H1 (cell line): ENCODE results near the gene GLRA2. TPM values are rescaled to one million over a fixed set of nuclear protein-coding genes. Genes with fewer than 3 reads are reported as not detected.

Experiments used
- CHD7 ChIP-seq: fragments of 300-600 bp; sonication (generic); IDR thresholded peaks from 2 replicates; pipeline ENCODE4 v1.7.1; 2012; ENCODE audit warnings: low read length, moderate library complexity, mild to moderate bottlenecking, inconsistent platforms; ENCODE audit not compliant: insufficient replicate concordance
- CREB1 ChIP-seq: IDR thresholded peaks from 2 replicates; pipeline ENCODE4 v1.6.1; 2012; ENCODE audit warnings: inconsistent platforms
- EGR1 ChIP-seq: IDR thresholded peaks from 2 replicates; pipeline ENCODE4 v1.6.1; 2011; ENCODE audit warnings: low read depth, low read length, borderline replicate concordance
- GTF2F1 ChIP-seq: IDR thresholded peaks from 2 replicates; pipeline ENCODE4 v1.6.1; 2012; ENCODE audit warnings: low read depth, low read length, improper control_type of control experiment, borderline replicate concordance
- JUND ChIP-seq: IDR thresholded peaks from 2 replicates; pipeline ENCODE4 v1.6.1; 2011; ENCODE audit warnings: mild to moderate bottlenecking, improper control_type of control experiment, low read length
- MAFK ChIP-seq: IDR thresholded peaks from 2 replicates; pipeline ENCODE4 v1.6.1; 2012; ENCODE audit warnings: low read depth, mild to moderate bottlenecking, improper control_type of control experiment, low read length
- RBBP5 ChIP-seq: IDR thresholded peaks from 2 replicates; pipeline ENCODE4 v1.7.1; 2012; ENCODE audit warnings: low read depth, mild to moderate bottlenecking, inconsistent platforms, low read length, moderate library complexity, borderline replicate concordance
- RFX5 ChIP-seq: IDR thresholded peaks from 2 replicates; pipeline ENCODE4 v1.6.1; 2011; ENCODE audit warnings: low read depth, low read length, improper control_type of control experiment, borderline replicate concordance
- RXRA ChIP-seq: IDR thresholded peaks from 2 replicates; pipeline ENCODE4 v1.6.1; 2011; ENCODE audit warnings: low read depth, mild to moderate bottlenecking, low read length, moderate library complexity; ENCODE audit not compliant: insufficient read depth
- SAP30 ChIP-seq: fragments of 300-600 bp; sonication (generic); IDR thresholded peaks from 2 replicates; pipeline ENCODE4 v1.7.1; 2012; ENCODE audit warnings: low read length, moderate library complexity, mild to moderate bottlenecking, inconsistent platforms; ENCODE audit not compliant: insufficient read depth, insufficient replicate concordance
- SP1 ChIP-seq: IDR thresholded peaks from 2 replicates; pipeline ENCODE4 v1.6.1; 2011; ENCODE audit warnings: low read depth, low read length
- TAF1 ChIP-seq: IDR thresholded peaks from 2 replicates; pipeline ENCODE4 v1.6.1; 2011; ENCODE audit warnings: mild to moderate bottlenecking, low read depth, low read length
- polyA plus RNA-seq, 7 experiments: library from polyadenylated mRNA; depleted of rRNA in 3 of 7; stranded (reverse) in 5 of 7; unstranded in 2 of 7; fragments of >200 nt in 5 of 7; fragments of 200-250 nt in 2 of 7; gene quantifications; 1 replicate in 5 of 7; 2 replicates in 1 of 7; 4 replicates in 1 of 7; pipeline versions ENCODE4 v1.2.1 to v1.2.3, GENCODE V29; 2011 to 2013; ENCODE audit warnings: missing spikeins in 2 of 7, mixed read lengths in 2 of 7
- total RNA-seq: library from RNA; stranded (reverse); fragmentation: NEBNext Ultra II Directional; extraction: Animal tissue kit (Norgen Biotek cat#: 25700); gene quantifications from 2 replicates; pipeline ENCODE4 v1.2.1, GENCODE V29; 2021

GLRA2 gene
- total and polyA plus RNA-seq, 2 of the 8 experiments (the other 6 are each of a cell fraction or from before 2014, with no cell fraction given): not detected

- TF ChIP-seq CHD7 (no peak), TAF1 (no peak), SAP30 (no peak), CREB1 (no peak), EGR1 (no peak), RFX5 (no peak), RXRA (no peak), RBBP5 (no peak), MAFK (no peak), JUND (no peak), SP1 (no peak), GTF2F1 (no peak)
Measured at GRCh38 chrX:14776901-14777300, 247.6 kb downstream of the GLRA2 start (continued).
